Superior temporal gyrus (tissue), 1 donor: ENCODE measurements around the gene KLK10.
A peak's percentile ranks its signal among the peaks of the same experiment; 100 is the strongest.
"Not testable (repeated sequence)": the region's sequence is repeated elsewhere in the genome, so short reads cannot be mapped to it uniquely, and the experiment has no call there.

Experiments
- DNase-seq: peaks from one replicate; pipeline ENCODE4 v3.0.0-alpha.2; 2016; ENCODE audit errors: extremely low spot score

The KLK10 gene

GRCh38 chr19:51002089-51002532 is 17.4 kb downstream of the KLK10 start:
- DNase-seq = no peak

GRCh38 chr19:51001515-51001914 is 18.0 kb downstream of the KLK10 start, which contains the start of gene KLK8:
KLK8 (minus strand) TSS chr19:51001604; CDS start chr19:51001167, 437 bp downstream.
- no peak for DNase-seq

- DNase-seq = no peak
Observed at GRCh38 chr19:51000981-51001380, 18.5 kb downstream of the KLK10 start.

- no peak for DNase-seq
Observed at GRCh38 chr19:51000426-51000825, 19.1 kb downstream of the KLK10 start.

- DNase-seq = no peak
Observed at GRCh38 chr19:50998686-50999085, 20.8 kb downstream of the KLK10 start.

GRCh38 chr19:50998061-50998460 is 21.4 kb downstream of the KLK10 start:
- DNase-seq = no peak

GRCh38 chr19:50994129-50994528 is 25.4 kb downstream of the KLK10 start:
- DNase-seq = no peak

- DNase-seq = no peak
Observed at GRCh38 chr19:50992666-50993035, 26.9 kb downstream of the KLK10 start.

GRCh38 chr19:50984416-50984815 is 35.1 kb downstream of the KLK10 start:
- DNase-seq = not testable (repeated sequence)

GRCh38 chr19:50983625-50984292 is 35.8 kb downstream of the KLK10 start, which contains the start of gene KLK7:
KLK7 (minus strand) TSS chr19:50983917; CDS start chr19:50982399, 1,518 bp downstream.
- no peak for DNase-seq

- DNase-seq = no peak
Observed at GRCh38 chr19:50982186-50982585, 37.3 kb downstream of the KLK10 start.

GRCh38 chr19:50981587-50982146 is 37.8 kb downstream of the KLK10 start:
- no peak for DNase-seq

GRCh38 chr19:50980208-50980607 is 39.3 kb downstream of the KLK10 start:
- DNase-seq = no peak

GRCh38 chr19:50979758-50980157 is 39.8 kb downstream of the KLK10 start:
- DNase-seq = no peak

- no peak for DNase-seq
Observed at GRCh38 chr19:50978772-50979390, 40.6 kb downstream of the KLK10 start.

- no peak for DNase-seq
Observed at GRCh38 chr19:50977626-50978025, 41.9 kb downstream of the KLK10 start.

- DNase-seq = no peak
Observed at GRCh38 chr19:50975766-50976165, 43.7 kb downstream of the KLK10 start.

- no peak for DNase-seq
Observed at GRCh38 chr19:50974702-50975556, 44.6 kb downstream of the KLK10 start.

- DNase-seq = no peak
Observed at GRCh38 chr19:50972795-50973376, 46.6 kb downstream of the KLK10 start.

- DNase-seq = not testable (repeated sequence)
Observed at GRCh38 chr19:50969810-50970209, 49.7 kb downstream of the KLK10 start.

- DNase-seq = peak; percentile 89
Observed at GRCh38 chr19:50969413-50969760, 50.1 kb downstream of the KLK10 start, which contains the start of gene KLK6. KLK6 (minus strand) TSS chr19:50969591; CDS start chr19:50968104, 1,487 bp downstream.
